VCaP (cell line): ENCODE results near the gene COL5A1.
"Not testable (repeated sequence)": the region's sequence is repeated elsewhere in the genome, so short reads cannot be mapped to it uniquely, and the experiment has no call there.

Experiments
- H3K27ac ChIP-seq: fragments of 450-650 bp; 2 replicates; pipeline ENCODE4 v1.5.1; 2017
- TF ChIP-seq, protein P1 (sequence below): fragments of 450-650 bp; conservative IDR thresholded peaks from 2 replicates; pipeline ENCODE4 v1.5.1; 2017; ENCODE audit warnings: mild to moderate bottlenecking, moderate library complexity

COL5A1 gene

DNA sequence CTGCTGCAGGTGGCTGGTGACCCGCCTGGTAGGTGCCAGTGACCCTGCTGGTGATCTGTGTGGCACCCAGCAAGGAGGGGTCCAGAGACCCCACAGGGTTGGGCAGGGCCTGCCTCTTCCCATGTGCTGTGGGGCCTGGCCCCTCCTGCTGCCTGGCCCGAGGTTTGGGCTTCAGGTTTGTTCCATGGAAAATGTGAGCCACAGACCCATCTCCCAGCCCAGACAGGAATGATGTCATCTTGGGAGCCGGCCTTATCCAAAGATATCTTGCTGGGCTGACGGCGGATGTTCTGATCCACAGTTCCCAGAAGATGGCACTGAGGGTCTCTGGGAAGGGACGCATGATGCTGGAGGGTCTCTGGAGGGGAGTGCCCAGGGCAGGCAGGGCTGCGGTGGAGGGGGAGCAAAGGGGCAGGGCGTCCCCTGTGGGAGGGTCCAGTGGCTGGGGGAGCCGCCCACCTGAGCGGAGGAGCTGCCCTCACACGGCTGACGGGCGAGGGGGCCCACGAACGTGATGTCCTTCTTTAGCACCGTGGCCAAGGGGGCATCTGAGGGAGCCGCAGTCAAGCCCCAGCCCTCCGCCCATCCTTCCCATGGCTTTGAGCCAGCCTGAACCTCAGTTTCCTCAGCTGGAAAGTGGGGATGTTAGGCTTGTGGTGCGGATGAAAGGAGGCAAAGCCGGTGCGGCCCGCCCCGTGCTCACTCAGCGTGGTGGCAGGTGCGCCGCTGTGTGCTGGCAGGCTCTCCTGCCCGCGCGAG is 68.1 kb downstream of the COL5A1 start:
- TF ChIP-seq, protein P1, sequence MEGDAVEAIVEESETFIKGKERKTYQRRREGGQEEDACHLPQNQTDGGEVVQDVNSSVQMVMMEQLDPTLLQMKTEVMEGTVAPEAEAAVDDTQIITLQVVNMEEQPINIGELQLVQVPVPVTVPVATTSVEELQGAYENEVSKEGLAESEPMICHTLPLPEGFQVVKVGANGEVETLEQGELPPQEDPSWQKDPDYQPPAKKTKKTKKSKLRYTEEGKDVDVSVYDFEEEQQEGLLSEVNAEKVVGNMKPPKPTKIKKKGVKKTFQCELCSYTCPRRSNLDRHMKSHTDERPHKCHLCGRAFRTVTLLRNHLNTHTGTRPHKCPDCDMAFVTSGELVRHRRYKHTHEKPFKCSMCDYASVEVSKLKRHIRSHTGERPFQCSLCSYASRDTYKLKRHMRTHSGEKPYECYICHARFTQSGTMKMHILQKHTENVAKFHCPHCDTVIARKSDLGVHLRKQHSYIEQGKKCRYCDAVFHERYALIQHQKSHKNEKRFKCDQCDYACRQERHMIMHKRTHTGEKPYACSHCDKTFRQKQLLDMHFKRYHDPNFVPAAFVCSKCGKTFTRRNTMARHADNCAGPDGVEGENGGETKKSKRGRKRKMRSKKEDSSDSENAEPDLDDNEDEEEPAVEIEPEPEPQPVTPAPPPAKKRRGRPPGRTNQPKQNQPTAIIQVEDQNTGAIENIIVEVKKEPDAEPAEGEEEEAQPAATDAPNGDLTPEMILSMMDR = no peak
- no peak overlapping the region for H3K27ac ChIP-seq

DNA sequence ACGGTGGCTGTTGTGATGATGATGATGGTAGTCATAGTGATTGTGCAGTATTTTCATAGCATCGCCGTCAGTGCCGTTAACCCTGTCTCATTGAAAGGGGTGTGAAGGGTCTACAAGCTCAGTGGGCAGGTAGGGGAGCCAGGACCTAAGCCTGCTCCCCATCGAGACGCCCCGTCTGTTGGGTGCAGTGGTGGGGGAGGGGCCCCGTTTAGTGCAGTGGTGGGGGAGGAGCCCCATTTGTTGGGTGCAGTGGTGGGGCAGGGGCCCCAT is 68.6 kb downstream of the COL5A1 start:
- H3K27ac ChIP-seq = no peak overlapping the region
- TF ChIP-seq, protein P1 = no peak

DNA sequence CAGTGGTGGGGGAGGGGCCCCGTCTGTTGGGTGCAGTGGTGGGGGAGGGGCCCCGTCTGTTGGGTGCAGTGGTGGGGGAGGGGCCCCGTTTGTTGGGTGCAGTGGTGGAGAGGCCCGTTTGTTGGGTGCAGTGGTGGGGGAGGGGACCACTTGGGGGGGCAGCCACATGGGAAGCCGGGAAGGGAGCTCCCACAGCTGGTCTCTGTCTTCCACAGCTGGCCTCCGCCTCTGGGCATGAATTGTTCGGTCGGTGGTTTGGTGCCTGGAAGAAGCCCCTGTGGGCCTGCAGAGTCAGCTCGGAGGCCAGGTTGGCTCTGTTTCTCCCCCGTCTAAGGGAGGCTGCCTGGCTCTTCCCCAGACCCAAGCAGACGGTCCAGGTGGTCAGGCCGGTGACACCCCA is 69.3 kb downstream of the COL5A1 start:
- TF ChIP-seq, protein P1 = no peak
- no peak overlapping the region for H3K27ac ChIP-seq

DNA sequence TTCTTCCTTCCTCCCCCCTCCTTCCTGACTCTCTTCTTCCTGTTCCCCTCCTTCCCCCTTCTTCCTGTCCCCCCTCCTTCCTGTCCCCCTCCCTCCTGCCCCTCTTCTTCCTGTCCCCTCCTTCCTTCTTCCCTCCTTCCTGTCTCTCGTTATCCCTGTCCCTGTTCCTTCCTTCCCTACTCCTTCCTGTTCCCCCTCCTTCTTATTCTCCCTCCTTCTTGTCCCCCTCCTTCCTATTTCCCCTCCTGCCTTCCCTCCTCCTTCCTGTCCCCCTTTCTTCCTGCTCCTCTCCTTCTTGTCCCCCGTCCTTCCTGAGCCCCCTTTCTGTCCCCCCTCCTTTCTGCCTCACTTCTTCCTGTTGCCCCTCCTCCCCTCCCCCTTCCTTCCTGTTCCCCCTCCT is 70.6 kb downstream of the COL5A1 start:
- TF ChIP-seq, protein P1 = no peak
- H3K27ac ChIP-seq = no peak overlapping the region

DNA sequence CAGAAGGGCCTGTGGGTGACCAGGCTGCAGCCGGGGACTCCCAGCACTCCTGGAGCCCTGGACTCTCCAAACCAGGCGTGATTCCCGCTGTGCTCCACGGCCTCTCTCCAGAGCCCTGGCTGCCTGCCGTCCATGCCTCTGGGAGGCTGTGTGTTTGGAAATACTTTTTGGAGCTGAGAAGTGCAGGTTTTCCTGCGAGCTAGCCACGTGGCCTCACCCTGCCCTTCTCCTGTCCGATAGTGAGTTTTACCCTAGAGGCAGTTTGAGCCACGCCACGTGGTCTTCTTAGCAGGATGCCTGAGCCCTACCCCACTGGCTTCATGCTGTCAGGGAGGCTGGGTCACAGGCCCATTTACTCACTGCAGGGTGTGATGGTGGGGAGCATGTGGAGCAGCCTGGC is 71.3 kb downstream of the COL5A1 start:
- H3K27ac ChIP-seq = no peak overlapping the region

DNA sequence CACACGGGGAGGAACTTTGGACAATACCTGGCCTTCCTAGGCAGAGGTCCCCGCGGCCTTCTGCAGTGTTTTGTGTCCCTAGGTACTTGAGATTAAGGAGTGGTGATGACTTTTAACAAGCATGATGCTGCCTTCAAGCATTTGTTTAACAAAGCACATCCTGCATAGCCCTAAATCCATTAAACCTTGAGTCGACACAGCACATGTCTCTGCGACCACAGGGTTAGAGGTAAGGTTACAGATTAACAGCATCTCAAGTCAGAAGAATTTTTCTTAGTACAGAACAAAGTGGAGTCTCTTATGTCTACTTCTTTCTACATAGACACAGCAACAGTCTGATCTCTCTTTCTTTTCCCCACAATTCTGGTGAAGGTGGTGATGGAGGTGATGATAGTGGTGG is 73.9 kb downstream of the COL5A1 start:
- H3K27ac ChIP-seq = not testable (repeated sequence)

More for the DNA sequence above, 71.3 kb downstream of the COL5A1 start:
- TF ChIP-seq, protein P1 = no peak

DNA sequence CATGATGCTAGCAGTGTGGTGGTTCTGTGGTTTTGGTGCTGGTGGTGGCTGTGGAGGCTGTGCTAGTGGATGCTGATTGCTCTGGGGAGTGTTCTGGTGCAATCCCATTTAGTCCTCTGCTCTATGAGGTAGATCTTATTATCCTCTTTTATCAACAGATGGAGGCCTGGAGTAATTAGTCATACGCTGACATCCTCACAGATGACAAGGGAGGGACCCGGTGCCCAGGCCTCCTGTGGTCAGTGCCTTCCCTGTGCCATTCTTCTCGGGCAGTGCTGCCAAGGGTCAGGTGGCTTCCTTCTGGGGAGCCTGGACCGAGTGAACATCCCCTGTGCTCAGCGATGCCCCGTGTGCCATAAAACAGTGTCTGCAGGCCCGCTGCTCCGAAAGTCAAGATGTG is 74.5 kb downstream of the COL5A1 start:
- TF ChIP-seq, protein P1 = no peak
- no peak overlapping the region for H3K27ac ChIP-seq

DNA sequence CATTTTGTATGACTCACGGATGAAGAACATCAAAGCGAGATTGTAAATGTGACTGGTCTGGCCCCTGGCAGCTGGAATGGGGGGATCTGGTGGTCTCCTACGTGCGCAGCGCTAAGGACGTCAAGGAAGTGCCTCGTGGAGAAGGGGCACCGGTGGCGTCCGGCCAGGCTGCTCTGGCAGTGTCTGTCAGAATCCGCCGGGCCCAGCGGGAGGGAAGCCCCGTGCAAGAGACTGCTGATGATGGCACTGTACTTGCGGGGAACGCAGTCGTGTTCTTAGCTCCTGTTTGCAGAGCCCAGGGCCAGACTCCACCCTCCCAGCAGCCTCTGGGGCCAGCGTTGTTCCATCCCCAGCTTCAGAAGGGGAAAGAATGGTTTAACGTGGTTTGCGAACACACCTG is 75.5 kb downstream of the COL5A1 start:
- H3K27ac ChIP-seq = no peak overlapping the region
- TF ChIP-seq, protein P1 = no peak
